ENCODE results near the gene HPCAL1. TPM values are rescaled to one million over a fixed set of nuclear protein-coding genes. Genes with fewer than 3 reads are reported as not detected.

HPCAL1 gene
- total RNA-seq, 1 donor from 2014 or later: 12.3 TPM

GRCh38 chr2:10380048-10380926 lies 77.6 kb downstream of the HPCAL1 start:
- DNase-seq (ENCODE audit: low read depth) (no peak), FAIRE-seq (no peak)
- Mint-ChIP-seq H3K27ac (ENCODE audit: unreplicated experiment) (no peak overlapping the region), H3K36me3 (ENCODE audit: low read depth, unreplicated experiment) (peaks cover 3% of the 10 kb centered on the region), H3K4me1 (ENCODE audit: low read depth, unreplicated experiment) (peaks cover 7% of the 10 kb centered on the region), H3K27me3 (ENCODE audit: low read depth, unreplicated experiment) (peaks cover 1% of the 10 kb centered on the region), H3K9me3 (ENCODE audit: unreplicated experiment) (no peaks in the 10 kb centered on the region), H3K4me3 (ENCODE audit: unreplicated experiment) (no peak overlapping the region)
- no peak overlapping the region for H3K4me3 ChIP-seq (ENCODE audit: insufficient read depth, low read depth, low read length)
- H4K20me1 ChIP-seq (ENCODE audit: insufficient read depth, low read length): peaks cover 44% of the 10 kb centered on the region
- H3K36me3 ChIP-seq (ENCODE audit: insufficient read depth, low read length): no peaks in the 10 kb centered on the region
- no peaks in the 10 kb centered on the region for H3K9me3 ChIP-seq (ENCODE audit: insufficient read depth, low read depth, low read length)
- no peak overlapping the region for H2AFZ ChIP-seq (ENCODE audit: low read depth, low read length)
- H3K27me3 ChIP-seq (ENCODE audit: insufficient read depth, low read length): no peaks in the 10 kb centered on the region
- TF ChIP-seq CTCF (IDR thresholded peaks at IDR 0.05; ENCODE audit: insufficient read depth, low read depth, low read length): no peak
- TF ChIP-seq EZH2 (IDR thresholded peaks at IDR 0.05; ENCODE audit: insufficient read depth, low read length): no peak
- H3K79me2 ChIP-seq (ENCODE audit: insufficient read depth, low read length): peaks cover 20% of the 10 kb centered on the region
- no peak overlapping the region for H3K4me2 ChIP-seq (ENCODE audit: low read length)
- H3K9ac ChIP-seq (ENCODE audit: low read length): no peak overlapping the region
- peaks cover 6% of the 10 kb centered on the region for H3K4me1 ChIP-seq (ENCODE audit: insufficient read depth, low read length)
- no peak overlapping the region for H3K27ac ChIP-seq (ENCODE audit: low read depth, low read length)

GRCh38 chr2:10381997-10382353 lies 79.3 kb downstream of the HPCAL1 start:
- H3K27me3 ChIP-seq (ENCODE audit: insufficient read depth, low read length): no peaks in the 10 kb centered on the region
- no peak overlapping the region for H3K4me3 Mint-ChIP-seq (ENCODE audit: unreplicated experiment)
- no peak overlapping the region for H2AFZ ChIP-seq (ENCODE audit: low read depth, low read length)
- no peak overlapping the region for H3K9ac ChIP-seq (ENCODE audit: low read length)
- DNase-seq (ENCODE audit: low read depth) (no peak), FAIRE-seq (no peak)
- H3K4me1 ChIP-seq (ENCODE audit: insufficient read depth, low read length): peaks cover 23% of the 10 kb centered on the region
- peaks cover 54% of the 10 kb centered on the region for H4K20me1 ChIP-seq (ENCODE audit: insufficient read depth, low read length)
- no peaks in the 10 kb centered on the region for H3K27me3 Mint-ChIP-seq (ENCODE audit: low read depth, unreplicated experiment)
- no peak overlapping the region for H3K27ac Mint-ChIP-seq (ENCODE audit: unreplicated experiment)
- no peak overlapping the region for H3K4me3 ChIP-seq (ENCODE audit: insufficient read depth, low read depth, low read length)
- H3K9me3 ChIP-seq (ENCODE audit: insufficient read depth, low read depth, low read length): no peaks in the 10 kb centered on the region
- no peak overlapping the region for H3K27ac ChIP-seq (ENCODE audit: low read depth, low read length)
- no peaks in the 10 kb centered on the region for H3K36me3 ChIP-seq (ENCODE audit: insufficient read depth, low read length)
- no peak overlapping the region for H3K4me2 ChIP-seq (ENCODE audit: low read length)
- H3K9me3 Mint-ChIP-seq (ENCODE audit: unreplicated experiment): no peaks in the 10 kb centered on the region
- no peaks in the 10 kb centered on the region for H3K36me3 Mint-ChIP-seq (ENCODE audit: low read depth, unreplicated experiment)
- no peak for TF ChIP-seq EZH2 (IDR thresholded peaks at IDR 0.05; ENCODE audit: insufficient read depth, low read length)
- no peak for TF ChIP-seq CTCF (IDR thresholded peaks at IDR 0.05; ENCODE audit: insufficient read depth, low read depth, low read length)
- peaks cover 23% of the 10 kb centered on the region for H3K79me2 ChIP-seq (ENCODE audit: insufficient read depth, low read length)
- peaks cover 13% of the 10 kb centered on the region for H3K4me1 Mint-ChIP-seq (ENCODE audit: low read depth, unreplicated experiment)
